Mesothelial cell of epicardium (in vitro differentiated cells): ENCODE measurements around the gene FIBCD1. TPM values are rescaled to one million over a fixed set of nuclear protein-coding genes. Genes with fewer than 3 reads are reported as not detected.

ENCODE experiments used
- DNase-seq, 2 experiments: peaks; one replicate each; pipeline ENCODE4 v3.0.0; 2021; ENCODE audit warnings: low spot score in 2 of 2; ENCODE audit not compliant: unreplicated experiment in 2 of 2
- H3K27ac Mint-ChIP-seq: 2 replicates; pipeline ENCODE4 v1.8.0; 2021; ENCODE audit warnings: mixed read lengths
- H3K27me3 Mint-ChIP-seq: 2 replicates; pipeline ENCODE4 v1.8.0; 2021; ENCODE audit warnings: low read depth, mixed read lengths
- H3K36me3 Mint-ChIP-seq: 2 replicates; pipeline ENCODE4 v1.8.0; 2021; ENCODE audit warnings: mixed read lengths
- H3K4me1 Mint-ChIP-seq: 2 replicates; pipeline ENCODE4 v1.8.0; 2021; ENCODE audit warnings: mixed read lengths
- H3K4me3 Mint-ChIP-seq: 2 replicates; pipeline ENCODE4 v1.8.0; 2021; ENCODE audit warnings: mild to moderate bottlenecking, moderate library complexity, mixed read lengths
- H3K9me3 Mint-ChIP-seq: 2 replicates; pipeline ENCODE4 v1.8.0; 2021; ENCODE audit warnings: mixed read lengths
- total RNA-seq: library from RNA; stranded (reverse); gene quantifications from 3 replicates; pipeline ENCODE4 v1.2.1, GENCODE V29; 2021
- TF ChIP-seq, protein P1 (sequence below): fragments of 200-600 bp; sonication (generic); IDR thresholded peaks from one replicate; pipeline ENCODE4 v1.5.0; 2021; ENCODE audit warnings: antibody characterized with exemption; ENCODE audit not compliant: unreplicated experiment

The FIBCD1 gene
- total RNA-seq, 1 donor from 2014 or later = 2.2 TPM

DNA sequence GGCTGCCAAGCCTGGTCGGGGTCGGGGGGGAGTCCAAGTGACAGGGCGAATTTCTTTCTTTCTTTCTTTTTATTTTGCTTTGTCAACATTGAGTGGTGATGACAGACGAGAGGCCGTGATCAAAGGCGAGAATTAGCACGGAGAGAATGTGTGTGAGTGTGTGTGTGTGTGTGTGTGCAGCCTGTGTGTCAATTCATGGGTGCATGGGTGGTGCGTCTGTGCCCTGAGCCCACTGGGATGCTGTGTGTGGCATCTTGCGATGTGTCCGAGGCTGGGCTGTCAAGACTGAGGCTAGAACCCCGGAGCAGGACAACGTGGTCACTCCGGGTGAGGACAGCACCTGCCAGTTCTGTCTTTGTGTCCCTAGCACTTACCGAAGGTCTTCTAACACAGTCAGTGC is 4.7 kb upstream of the FIBCD1 start:
- H3K27ac Mint-ChIP-seq = no peak overlapping the region
- peaks cover 83% of the 10 kb centered on the region for H3K27me3 Mint-ChIP-seq
- no peaks in the 10 kb centered on the region for H3K9me3 Mint-ChIP-seq
- H3K4me1 Mint-ChIP-seq = peaks cover 6% of the 10 kb centered on the region
- no peak for DNase-seq
- no peak overlapping the region for H3K4me3 Mint-ChIP-seq
- TF ChIP-seq, protein P1, sequence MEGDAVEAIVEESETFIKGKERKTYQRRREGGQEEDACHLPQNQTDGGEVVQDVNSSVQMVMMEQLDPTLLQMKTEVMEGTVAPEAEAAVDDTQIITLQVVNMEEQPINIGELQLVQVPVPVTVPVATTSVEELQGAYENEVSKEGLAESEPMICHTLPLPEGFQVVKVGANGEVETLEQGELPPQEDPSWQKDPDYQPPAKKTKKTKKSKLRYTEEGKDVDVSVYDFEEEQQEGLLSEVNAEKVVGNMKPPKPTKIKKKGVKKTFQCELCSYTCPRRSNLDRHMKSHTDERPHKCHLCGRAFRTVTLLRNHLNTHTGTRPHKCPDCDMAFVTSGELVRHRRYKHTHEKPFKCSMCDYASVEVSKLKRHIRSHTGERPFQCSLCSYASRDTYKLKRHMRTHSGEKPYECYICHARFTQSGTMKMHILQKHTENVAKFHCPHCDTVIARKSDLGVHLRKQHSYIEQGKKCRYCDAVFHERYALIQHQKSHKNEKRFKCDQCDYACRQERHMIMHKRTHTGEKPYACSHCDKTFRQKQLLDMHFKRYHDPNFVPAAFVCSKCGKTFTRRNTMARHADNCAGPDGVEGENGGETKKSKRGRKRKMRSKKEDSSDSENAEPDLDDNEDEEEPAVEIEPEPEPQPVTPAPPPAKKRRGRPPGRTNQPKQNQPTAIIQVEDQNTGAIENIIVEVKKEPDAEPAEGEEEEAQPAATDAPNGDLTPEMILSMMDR = no peak
- H3K36me3 Mint-ChIP-seq = no peaks in the 10 kb centered on the region

- Mint-ChIP-seq H3K4me1 (peaks cover 7% of the 10 kb centered on the region), H3K9me3 (no peaks in the 10 kb centered on the region)
Observed at GRCh38 chr9:130943221-130943620, 4.2 kb upstream of the FIBCD1 start.

DNA sequence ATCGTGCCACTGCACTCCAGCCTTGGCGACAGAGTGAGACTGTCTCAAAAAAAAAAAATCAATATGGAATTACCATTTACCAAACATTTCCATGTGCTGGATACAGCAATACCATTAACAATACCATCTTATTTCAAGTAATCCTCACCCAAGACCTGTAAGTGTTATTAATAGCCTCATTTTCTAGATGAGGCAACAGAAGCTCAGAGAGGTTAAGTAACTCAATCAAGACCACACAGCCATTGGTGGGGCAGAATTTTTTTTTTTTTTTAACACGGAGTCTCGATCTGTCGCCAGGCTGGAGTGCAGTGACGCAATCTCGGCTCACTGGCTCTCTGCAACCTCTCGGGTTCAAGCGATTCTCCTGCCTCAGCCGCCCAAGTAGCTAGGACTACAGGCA is 3.6 kb upstream of the FIBCD1 start:
- H3K27me3 Mint-ChIP-seq = peaks cover 79% of the 10 kb centered on the region
- TF ChIP-seq, protein P1 = no peak

More at GRCh38 chr9:130943221-130943620, 4.2 kb upstream of the FIBCD1 start:
- Mint-ChIP-seq H3K27me3 (peaks cover 80% of the 10 kb centered on the region), H3K27ac (no peak overlapping the region), H3K4me3 (no peak overlapping the region), H3K36me3 (no peaks in the 10 kb centered on the region)
- TF ChIP-seq, protein P1 = no peak
- no peak for DNase-seq

DNA sequence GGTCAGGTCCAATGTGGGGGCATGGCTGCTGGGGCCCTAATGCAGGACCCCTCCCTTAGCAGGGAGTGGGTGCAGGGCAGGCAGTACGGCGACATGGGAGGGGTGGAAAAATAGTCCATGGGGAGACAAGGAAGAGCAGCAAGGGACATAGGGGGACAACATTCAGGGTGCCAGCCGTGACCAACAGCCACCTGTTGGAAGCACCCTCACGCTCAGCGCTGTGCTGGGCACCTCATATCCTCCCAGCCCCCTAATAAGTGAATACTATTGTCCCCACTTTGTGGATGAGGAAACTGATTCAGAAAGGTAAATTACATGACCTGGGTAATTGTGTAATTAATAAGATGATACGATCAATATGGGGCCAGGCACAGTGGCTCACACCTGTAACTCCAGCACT is 3.0 kb upstream of the FIBCD1 start:
- no peak for DNase-seq
- Mint-ChIP-seq H3K27me3 (peaks cover 79% of the 10 kb centered on the region), H3K9me3 (no peaks in the 10 kb centered on the region), H3K4me3 (no peak overlapping the region), H3K36me3 (no peaks in the 10 kb centered on the region), H3K4me1 (peaks cover 7% of the 10 kb centered on the region), H3K27ac (no peak overlapping the region)
- TF ChIP-seq, protein P1 = no peak

More for the DNA sequence above, 3.6 kb upstream of the FIBCD1 start:
- H3K36me3 Mint-ChIP-seq = no peaks in the 10 kb centered on the region
- no peak overlapping the region for H3K4me3 Mint-ChIP-seq
- H3K27ac Mint-ChIP-seq = no peak overlapping the region
- H3K9me3 Mint-ChIP-seq = no peaks in the 10 kb centered on the region
- DNase-seq = no peak
- H3K4me1 Mint-ChIP-seq = peaks cover 7% of the 10 kb centered on the region

DNA sequence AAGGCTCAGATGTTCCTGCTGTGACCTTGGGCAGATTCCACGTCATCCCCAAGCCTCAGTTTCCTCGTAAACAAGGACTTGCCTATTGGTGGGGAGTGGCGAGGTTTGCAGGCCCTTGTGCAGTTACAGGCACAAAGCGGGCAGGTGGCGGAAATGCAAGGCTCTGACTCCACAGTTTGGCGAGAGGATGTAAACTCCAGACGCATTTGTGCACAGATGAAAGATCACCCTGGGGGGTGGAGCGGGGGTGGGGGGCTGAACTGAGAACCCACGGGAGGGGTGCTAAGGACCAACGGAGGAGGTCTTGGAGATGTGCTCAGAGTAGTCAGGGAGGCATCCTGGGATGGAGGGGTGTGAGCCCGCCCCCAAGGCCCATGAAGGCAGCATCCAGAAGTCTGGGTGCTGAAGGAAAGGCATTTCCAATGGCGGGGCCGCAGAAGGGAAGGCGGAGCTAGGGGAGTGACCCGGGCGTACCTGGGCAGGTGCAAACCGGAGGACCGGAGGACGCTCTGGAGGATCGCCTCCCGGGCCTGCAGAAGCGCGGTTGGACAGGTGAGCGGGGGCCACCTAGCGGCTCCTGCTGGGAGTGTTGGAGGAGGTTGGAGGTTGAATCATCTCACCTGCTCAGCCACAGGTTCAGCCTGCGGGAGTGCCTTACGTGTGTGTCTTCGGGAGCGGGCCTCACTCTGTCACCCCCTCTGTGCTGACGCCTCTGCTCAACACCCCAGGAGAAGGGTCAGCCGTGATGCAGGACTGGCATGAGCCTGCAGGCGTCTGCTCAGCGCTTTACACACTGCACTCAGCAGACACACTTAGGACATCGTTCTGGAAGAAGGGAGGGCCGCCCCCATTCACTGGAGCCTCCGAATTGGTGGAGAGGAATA is 1.9 kb upstream of the FIBCD1 start:
- Mint-ChIP-seq H3K36me3 (no peaks in the 10 kb centered on the region), H3K9me3 (no peaks in the 10 kb centered on the region), H3K4me1 (peaks cover 16% of the 10 kb centered on the region), H3K4me3 (peak overlapping the region; percentile 42), H3K27ac (no peak overlapping the region), H3K27me3 (peaks cover 82% of the 10 kb centered on the region)
- DNase-seq = peak; percentile 64 to 88
- TF ChIP-seq, protein P1 = peak; percentile 94
